A549 (cell line): Measurements from ENCODE around the gene COL5A2.

Source experiments
- CEBPB ChIP-seq, 2 experiments: fragments of >200 bp in 1 of 2; sonication (Bioruptor Twin) in 1 of 2; formaldehyde crosslinking in 1 of 2; IDR thresholded peaks; 2 replicates each; pipeline ENCODE4 v1.6.1; 2012 to 2016
- EP300 ChIP-seq, 2 experiments: fragments of >200 bp; sonication (Bioruptor Twin); formaldehyde crosslinking; IDR thresholded peaks; 2 replicates in 1 of 2; 3 replicates in 1 of 2; pipeline ENCODE4 v1.6.1; 2016 to 2017
- FOXS1 ChIP-seq: fragments of 250-450 bp; sonication (Bioruptor Pico); IDR thresholded peaks from 2 replicates; pipeline ENCODE4 v1.5.0; 2020; ENCODE audit warnings: mild to moderate bottlenecking, moderate library complexity
- KDM1A ChIP-seq: fragments of 200-600 bp; sonication (generic); IDR thresholded peaks from 2 replicates; pipeline ENCODE4 v1.6.1; 2016; ENCODE audit warnings: low read depth, mild to moderate bottlenecking
- POLR2A ChIP-seq: IDR thresholded peaks from 2 replicates; pipeline ENCODE4 v1.6.1; 2012; ENCODE audit warnings: mild to moderate bottlenecking, low read length
- RFX5 ChIP-seq: fragments of 450-650 bp; IDR thresholded peaks from 2 replicates; pipeline ENCODE4 v1.7.1; 2014; ENCODE audit warnings: antibody characterized with exemption, mild to moderate bottlenecking, moderate library complexity
- TFCP2L1 ChIP-seq: fragments of 250-450 bp; sonication (Bioruptor Pico); IDR thresholded peaks from 2 replicates; pipeline ENCODE4 v1.5.0; 2021; ENCODE audit warnings: mild to moderate bottlenecking
- TF ChIP-seq, protein P1 (sequence below): fragments of 150-350 bp; IDR thresholded peaks from 2 replicates; pipeline ENCODE4 v1.6.1; 2014; ENCODE audit warnings: low read depth, mild to moderate bottlenecking, low read length

DNA sequence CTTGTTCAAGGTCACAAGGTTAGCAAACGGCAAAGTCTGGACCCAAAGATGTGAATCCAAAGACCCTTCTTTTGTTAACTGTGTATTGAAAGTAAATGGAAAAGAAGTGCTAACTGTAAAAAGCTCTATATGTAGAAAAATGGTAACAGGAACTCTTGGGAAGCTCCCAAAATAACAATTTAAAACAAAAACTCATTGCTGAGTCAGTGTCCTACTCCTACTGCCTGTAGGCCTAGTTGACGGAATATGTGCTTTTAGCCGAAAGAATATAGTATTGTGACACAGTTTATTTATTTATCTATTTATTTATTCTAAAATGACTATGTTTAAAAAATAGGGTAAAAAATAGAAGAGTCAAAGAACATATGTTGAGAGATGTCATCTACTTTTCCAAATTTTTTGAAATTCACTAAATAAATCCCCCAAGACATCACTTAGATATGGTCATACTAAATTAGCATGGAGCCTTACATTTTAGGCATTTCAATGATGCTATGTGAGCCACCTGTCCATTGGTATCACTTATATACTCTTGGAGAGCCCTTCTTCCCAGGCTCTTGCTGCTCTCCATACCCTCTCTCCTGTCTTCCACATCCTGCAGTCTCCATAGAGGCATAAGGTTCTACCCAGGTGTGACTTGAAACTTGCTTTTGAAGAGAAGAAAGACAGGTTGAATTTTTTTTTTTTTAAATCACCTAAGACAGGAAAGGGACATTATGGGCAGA, 13.7 kb downstream of the COL5A2 start:
- TF ChIP-seq FOXS1 (CRISPR knock-in tag) (no peak), EP300 (IDR thresholded peaks at IDR 0.05) (no peak), POLR2A (no peak), CEBPB (IDR thresholded peaks at IDR 0.05) (no peak), RFX5 (no peak), KDM1A (no peak), TFCP2L1 (no peak)
- TF ChIP-seq, protein P1, sequence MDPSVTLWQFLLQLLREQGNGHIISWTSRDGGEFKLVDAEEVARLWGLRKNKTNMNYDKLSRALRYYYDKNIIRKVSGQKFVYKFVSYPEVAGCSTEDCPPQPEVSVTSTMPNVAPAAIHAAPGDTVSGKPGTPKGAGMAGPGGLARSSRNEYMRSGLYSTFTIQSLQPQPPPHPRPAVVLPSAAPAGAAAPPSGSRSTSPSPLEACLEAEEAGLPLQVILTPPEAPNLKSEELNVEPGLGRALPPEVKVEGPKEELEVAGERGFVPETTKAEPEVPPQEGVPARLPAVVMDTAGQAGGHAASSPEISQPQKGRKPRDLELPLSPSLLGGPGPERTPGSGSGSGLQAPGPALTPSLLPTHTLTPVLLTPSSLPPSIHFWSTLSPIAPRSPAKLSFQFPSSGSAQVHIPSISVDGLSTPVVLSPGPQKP: no peak
